Panc1 (cell line): ENCODE data around the gene ITGA4. TPM values are rescaled to one million over a fixed set of nuclear protein-coding genes. Genes with fewer than 3 reads are reported as not detected.

ENCODE experiments used
- ATAC-seq: fragments of 200-7000 bp; cut with Tn5 transposase; 2 replicates; pipeline ENCODE4 v1.9.1; 2020; ENCODE audit warnings: mild to moderate bottlenecking, moderate library complexity
- BruUV-seq: library from RNA; stranded (reverse); fragments of 400-500 nt; replicated peaks from 2 replicates; lab custom pipeline; 2021; lab: Mats Ljungman, UMichigan
- CTCF ChIA-PET: fragments of 300-600 bp; sonication (Branson Sonifier 250); formaldehyde crosslinking; loops from one replicate; lab custom pipeline; 2022; ENCODE audit warnings: antibody characterized with exemption; lab: Charles Lee
- POLR2A ChIA-PET: fragments of 300-600 bp; sonication (Branson Sonifier 250); formaldehyde crosslinking; loops from one replicate; lab custom pipeline; 2022; ENCODE audit warnings: antibody characterized with exemption; lab: Charles Lee
- DNase-seq: peaks from one replicate; pipeline ENCODE4 v3.0.0-alpha.2; 2010; ENCODE audit warnings: low read depth, low spot score
- H3K27ac ChIP-seq: 2 replicates; pipeline ENCODE4 v1.5.1; 2011; ENCODE audit warnings: mild to moderate bottlenecking, low read length, inconsistent platforms
- H3K27me3 ChIP-seq: fragments of 200-500 bp; sonication (Bioruptor generic); 2 replicates; pipeline ENCODE4 v1.6.0; 2014; ENCODE audit warnings: low read length, inconsistent platforms; ENCODE audit not compliant: control insufficient read depth, insufficient read depth
- H3K36me3 ChIP-seq: fragments of 200-500 bp; sonication (Bioruptor generic); 2 replicates; pipeline ENCODE4 v1.5.1; 2014; ENCODE audit warnings: inconsistent platforms, mild to moderate bottlenecking, low read length, moderate library complexity; ENCODE audit not compliant: control insufficient read depth, insufficient read depth
- H3K4me1 ChIP-seq: 2 replicates; pipeline ENCODE4 v1.5.1; 2011; ENCODE audit warnings: inconsistent platforms, mild to moderate bottlenecking, low read length, moderate library complexity; ENCODE audit not compliant: control insufficient read depth, insufficient read depth
- H3K4me3 ChIP-seq, 2 experiments: 2 replicates each; pipeline ENCODE4 v1.5.1; 2011 to 2012; ENCODE audit warnings: low read depth in 2 of 2, low read length in 2 of 2, mild to moderate bottlenecking in 2 of 2, inconsistent platforms in 1 of 2, moderate library complexity in 1 of 2
- H3K9me3 ChIP-seq: fragments of 200-500 bp; sonication (Bioruptor generic); 2 replicates; pipeline ENCODE4 v1.5.1; 2014; ENCODE audit warnings: low read depth, mild to moderate bottlenecking, inconsistent platforms, low read length, moderate library complexity; ENCODE audit not compliant: control insufficient read depth, insufficient read depth
- POLR2AphosphoS5 ChIP-seq: IDR thresholded peaks from 2 replicates; pipeline ENCODE4 v1.6.1; 2012; ENCODE audit warnings: mild to moderate bottlenecking, low read depth, low read length, moderate library complexity
- REST ChIP-seq, 2 experiments: IDR thresholded peaks; 2 replicates each; pipeline ENCODE4 v1.6.1; 2011 to 2012; ENCODE audit warnings: low read depth in 2 of 2, control low read depth in 1 of 2, low read length in 1 of 2, mild to moderate bottlenecking in 1 of 2, moderate library complexity in 1 of 2; ENCODE audit not compliant: insufficient read depth in 1 of 2
- SIN3A ChIP-seq: IDR thresholded peaks from 2 replicates; pipeline ENCODE4 v1.6.1; 2012; ENCODE audit warnings: low read depth, mild to moderate bottlenecking, low read length, moderate library complexity, borderline replicate concordance; ENCODE audit not compliant: insufficient read depth
- TCF7L2 ChIP-seq: IDR thresholded peaks from 2 replicates; pipeline ENCODE4 v1.6.1; 2011; ENCODE audit warnings: mild to moderate bottlenecking, low read depth, low read length, inconsistent platforms
- in situ Hi-C: cut with HindIII; loops from 2 replicates; pipeline ENCODE4 v1.10.0; 2016; ENCODE audit warnings: low sequenced_read_pairs, low pct_unique_long_range_greater_than_20kb
- intact Hi-C: fragments of 100-400 bp; cut with micrococcal nuclease; formaldehyde crosslinking; loops from one replicate; pipeline ENCODE4 v1.10.0; 2022; ENCODE audit not compliant: unreplicated experiment
- total RNA-seq: library from RNA; stranded (reverse); gene quantifications from one replicate; pipeline ENCODE4 v1.2.1, GENCODE V29; 2021; ENCODE audit not compliant: unreplicated experiment
- TF ChIP-seq, protein P1 (sequence below): fragments of 450-650 bp; IDR thresholded peaks from 2 replicates; pipeline ENCODE4 v1.5.1; 2017; ENCODE audit warnings: mild to moderate bottlenecking

Gene ITGA4
- total RNA-seq, 1 experiment from 2014 or later: 0.36 TPM

GRCh38 chr2:181465676-181466375, 8.6 kb downstream of the ITGA4 start:
- Histone ChIP-seq H3K4me3 (no peak overlapping the region), H3K36me3 (no peaks in the 10 kb centered on the region), H3K9me3 (no peaks in the 10 kb centered on the region), H3K27me3 (no peaks in the 10 kb centered on the region), H3K4me1 (no peaks in the 10 kb centered on the region), H3K27ac (no peak overlapping the region)
- ChIA-PET CTCF (interaction anchor here (0.6 kb wide), 2 partner anchors 249 to 361 kb away, joined by 3 read pairs; no protein-coding TSS in a partner anchor), POLR2A (no interaction called here)
- TF ChIP-seq, protein P1, sequence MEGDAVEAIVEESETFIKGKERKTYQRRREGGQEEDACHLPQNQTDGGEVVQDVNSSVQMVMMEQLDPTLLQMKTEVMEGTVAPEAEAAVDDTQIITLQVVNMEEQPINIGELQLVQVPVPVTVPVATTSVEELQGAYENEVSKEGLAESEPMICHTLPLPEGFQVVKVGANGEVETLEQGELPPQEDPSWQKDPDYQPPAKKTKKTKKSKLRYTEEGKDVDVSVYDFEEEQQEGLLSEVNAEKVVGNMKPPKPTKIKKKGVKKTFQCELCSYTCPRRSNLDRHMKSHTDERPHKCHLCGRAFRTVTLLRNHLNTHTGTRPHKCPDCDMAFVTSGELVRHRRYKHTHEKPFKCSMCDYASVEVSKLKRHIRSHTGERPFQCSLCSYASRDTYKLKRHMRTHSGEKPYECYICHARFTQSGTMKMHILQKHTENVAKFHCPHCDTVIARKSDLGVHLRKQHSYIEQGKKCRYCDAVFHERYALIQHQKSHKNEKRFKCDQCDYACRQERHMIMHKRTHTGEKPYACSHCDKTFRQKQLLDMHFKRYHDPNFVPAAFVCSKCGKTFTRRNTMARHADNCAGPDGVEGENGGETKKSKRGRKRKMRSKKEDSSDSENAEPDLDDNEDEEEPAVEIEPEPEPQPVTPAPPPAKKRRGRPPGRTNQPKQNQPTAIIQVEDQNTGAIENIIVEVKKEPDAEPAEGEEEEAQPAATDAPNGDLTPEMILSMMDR: no peak
- TF ChIP-seq REST (IDR thresholded peaks at IDR 0.05; ENCODE audit: insufficient read depth in 1 of 2, low read depth in 2 of 2, low read length in 1 of 2) (no peak), TCF7L2 (no peak), SIN3A (no peak), POLR2AphosphoS5 (no peak)
- intact Hi-C loops: loop anchor here (2.0 to 10.0 kb wide), 2 partner anchors 361 to 1341 kb away; no protein-coding TSS in a partner anchor
- no peak for DNase-seq
- ATAC-seq: no peak
- in situ Hi-C loops: no loop called here
- BruUV-seq: no TSS peak

DNA sequence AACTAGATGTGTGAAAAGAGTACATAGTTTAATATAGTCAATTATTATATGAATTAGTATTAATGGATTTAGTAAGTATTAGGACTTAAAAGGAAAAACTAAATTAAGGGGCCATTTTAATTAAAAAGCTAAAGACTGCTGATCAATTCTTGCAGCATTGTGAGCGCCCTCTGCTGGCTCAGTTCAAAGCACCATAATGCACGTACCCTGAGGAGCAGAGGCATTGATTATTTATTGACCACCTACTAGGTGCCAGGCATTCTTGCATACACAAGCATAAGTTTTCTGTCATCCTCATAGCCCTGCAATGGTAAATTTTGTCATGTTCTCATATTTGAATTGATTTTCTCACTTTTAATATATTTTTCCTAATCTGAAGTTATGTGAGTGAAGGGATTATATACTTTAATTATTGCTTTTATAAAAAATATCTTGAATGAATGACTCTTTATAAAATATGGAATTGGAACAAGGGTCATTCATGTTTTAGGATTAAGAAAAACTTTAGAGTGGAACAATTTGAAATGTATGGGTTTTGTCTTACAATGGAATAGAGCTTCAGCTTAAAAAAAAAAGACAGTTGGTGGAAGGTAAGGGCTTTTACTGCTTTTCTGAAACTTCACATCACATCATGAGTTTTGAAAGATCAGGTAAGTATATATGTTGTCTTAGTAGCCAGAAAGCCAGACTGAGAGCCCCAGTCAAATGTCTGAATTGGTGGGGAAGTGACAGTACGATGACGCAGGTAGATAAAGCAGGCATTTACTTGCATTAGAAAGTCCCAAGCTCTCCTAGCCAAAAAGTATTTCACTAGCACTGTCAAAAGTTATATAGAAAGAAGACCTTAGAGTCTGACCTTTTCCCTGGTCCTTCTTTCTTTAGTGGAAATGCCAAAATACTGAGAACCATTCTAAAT, 9.7 kb downstream of the ITGA4 start:
- H3K4me3 ChIP-seq: no peak overlapping the region
- in situ Hi-C loops (no loop called here), intact Hi-C loops (loop anchor here (2.0 to 10.0 kb wide), 2 partner anchors 362 to 1342 kb away; no protein-coding TSS in a partner anchor)
- H3K9me3 ChIP-seq: no peaks in the 10 kb centered on the region
- CTCF ChIA-PET: interaction anchor here (0.6 to 1.0 kb wide), 4 partner anchors 9 to 362 kb away, joined by 3 read pairs; no protein-coding TSS in a partner anchor
- no peaks in the 10 kb centered on the region for H3K27me3 ChIP-seq
- ATAC-seq (no peak), DNase-seq (peak; percentile 10)
- H3K36me3 ChIP-seq: no peaks in the 10 kb centered on the region
- POLR2A ChIA-PET: no interaction called here
- BruUV-seq: no TSS peak
- H3K27ac ChIP-seq: no peak overlapping the region
- H3K4me1 ChIP-seq: no peaks in the 10 kb centered on the region
- TF ChIP-seq, protein P1: peak; percentile 92
- TF ChIP-seq POLR2AphosphoS5 (no peak), TCF7L2 (no peak)
